GM20000 (cell line): Measurements from ENCODE around the gene GCAT.

Source experiments
- DNase-seq: peaks from one replicate; pipeline ENCODE4 v3.0.0; 2012; ENCODE audit warnings: low spot score
- CTCF ChIP-seq: IDR thresholded peaks from 2 replicates; pipeline ENCODE4 v1.5.1; 2012; ENCODE audit warnings: mild to moderate bottlenecking, control low read depth; ENCODE audit errors: extremely low read depth, missing control alignments

GCAT gene

GRCh38 chr22:37822079-37822833, 14.5 kb downstream of the GCAT start:
- TF ChIP-seq CTCF, result no peak
- DNase-seq, result no peak

GRCh38 chr22:37823134-37823985, 15.6 kb downstream of the GCAT start, which contains the start of gene GALR3:
Gene GALR3, plus strand, starts transcription at chr22:37823382. Its CDS starts 25 bp downstream, at chr22:37823407.
- no peak for DNase-seq
- no peak for TF ChIP-seq CTCF

- DNase-seq, result peak; percentile 76
- no peak for TF ChIP-seq CTCF
Observed at GRCh38 chr22:37824674-37825641, 17.2 kb downstream of the GCAT start.

- DNase-seq, result no peak
- no peak for TF ChIP-seq CTCF
Observed at GRCh38 chr22:37827056-37827455, 19.3 kb downstream of the GCAT start.

GRCh38 chr22:37830093-37830842, 22.5 kb downstream of the GCAT start:
- TF ChIP-seq CTCF, result no peak
- DNase-seq, result no peak

GRCh38 chr22:37831472-37831871, 23.7 kb downstream of the GCAT start:
- DNase-seq, result no peak
- TF ChIP-seq CTCF, result no peak
